HK-2 (cell line): Measurements from ENCODE around the gene CST5.
"Not testable (repeated sequence)": the region's sequence is repeated elsewhere in the genome, so short reads cannot be mapped to it uniquely, and the experiment has no call there.

ENCODE experiments used
- DNase-seq: peaks from one replicate; pipeline ENCODE4 v3.0.0-alpha.2; 2018; ENCODE audit not compliant: unreplicated experiment

CST5 gene

GRCh38 chr20:23889775-23890187 is 10.2 kb upstream of the CST5 start:
- DNase-seq, result peak; percentile 63

GRCh38 chr20:23887856-23888255 is 8.3 kb upstream of the CST5 start:
- no peak for DNase-seq

GRCh38 chr20:23884771-23885162 is 5.2 kb upstream of the CST5 start:
- DNase-seq, result no peak

GRCh38 chr20:23884136-23884770 is 4.7 kb upstream of the CST5 start:
- no peak for DNase-seq

- DNase-seq, result no peak
Observed at GRCh38 chr20:23881371-23881770, 1.8 kb upstream of the CST5 start.

GRCh38 chr20:23880417-23880816 is 869 bp upstream of the CST5 start:
- no peak for DNase-seq

GRCh38 chr20:23879811-23880374 is 345 bp upstream of the CST5 start:
- peak; percentile 9 for DNase-seq

GRCh38 chr20:23878787-23879186 is 761 bp downstream of the CST5 start:
- no peak for DNase-seq

GRCh38 chr20:23878016-23878542 is 1.5 kb downstream of the CST5 start:
- DNase-seq, result not testable (repeated sequence)

- DNase-seq, result no peak
Observed at GRCh38 chr20:23877524-23877923, 2.0 kb downstream of the CST5 start.

- DNase-seq, result no peak
Observed at GRCh38 chr20:23875606-23876237, 3.8 kb downstream of the CST5 start.

GRCh38 chr20:23874747-23875146 is 4.8 kb downstream of the CST5 start:
- no peak for DNase-seq

GRCh38 chr20:23873370-23874015 is 6.1 kb downstream of the CST5 start:
- no peak for DNase-seq

GRCh38 chr20:23872065-23872464 is 7.5 kb downstream of the CST5 start:
- no peak for DNase-seq

GRCh38 chr20:23870461-23870860 is 9.1 kb downstream of the CST5 start:
- DNase-seq, result no peak

GRCh38 chr20:23869520-23869919 is 10.0 kb downstream of the CST5 start:
- DNase-seq, result no peak

- DNase-seq, result no peak
Observed at GRCh38 chr20:23868321-23868720, 11.2 kb downstream of the CST5 start.

- DNase-seq, result no peak
Observed at GRCh38 chr20:23867152-23867776, 12.3 kb downstream of the CST5 start.

- DNase-seq, result not testable (repeated sequence)
Observed at GRCh38 chr20:23860771-23861170, 18.8 kb downstream of the CST5 start.

GRCh38 chr20:23857962-23858595 is 21.5 kb downstream of the CST5 start:
- DNase-seq, result no peak

GRCh38 chr20:23856736-23857135 is 22.8 kb downstream of the CST5 start:
- no peak for DNase-seq

- DNase-seq, result no peak
Observed at GRCh38 chr20:23856226-23856625, 23.3 kb downstream of the CST5 start.
